SK-N-SH treated with all-trans-retinoic acid at 6 μM for 48 hours (cell line): ENCODE data around the gene BRINP3.

Experiments
- ATAC-seq: fragments of 200-7000 bp; cut with Tn5 transposase; 3 replicates; pipeline ENCODE4 v1.9.1; 2020; ENCODE audit warnings: mild to moderate bottlenecking, moderate library complexity
- ARNTL ChIP-seq: fragments of 450-650 bp; formaldehyde crosslinking; IDR thresholded peaks from 2 replicates; pipeline ENCODE4 v1.5.0; 2020; ENCODE audit warnings: low read depth, mild to moderate bottlenecking, moderate library complexity, borderline replicate concordance
- BACH2 ChIP-seq: fragments of 250-450 bp; sonication (Bioruptor Pico); IDR thresholded peaks from 2 replicates; pipeline ENCODE4 v1.9.0; 2021; ENCODE audit warnings: mild to moderate bottlenecking, borderline replicate concordance
- CSDC2 ChIP-seq: fragments of 250-450 bp; sonication (Bioruptor Pico); IDR thresholded peaks from 2 replicates; pipeline ENCODE4 v1.5.0; 2020; ENCODE audit warnings: mild to moderate bottlenecking, moderate library complexity
- ESRRG ChIP-seq: fragments of 250-450 bp; sonication (Bioruptor Pico); IDR thresholded peaks from 2 replicates; pipeline ENCODE4 v1.6.1; 2021; ENCODE audit warnings: mild to moderate bottlenecking
- GLIS3 ChIP-seq: fragments of 250-450 bp; sonication (Bioruptor Pico); IDR thresholded peaks from 2 replicates; pipeline ENCODE4 v1.5.0; 2020; ENCODE audit warnings: mild to moderate bottlenecking, moderate library complexity
- ISL1 ChIP-seq: fragments of 250-450 bp; sonication (Bioruptor Pico); IDR thresholded peaks from 2 replicates; pipeline ENCODE4 v2.1.2; 2022; ENCODE audit warnings: mild to moderate bottlenecking, moderate library complexity
- OSR1 ChIP-seq: fragments of 250-450 bp; sonication (Bioruptor Pico); IDR thresholded peaks from 2 replicates; pipeline ENCODE4 v1.8.0; 2022; ENCODE audit warnings: moderate library complexity, mild to moderate bottlenecking, inconsistent platforms
- PPARA ChIP-seq: fragments of 250-450 bp; sonication (Bioruptor Pico); IDR thresholded peaks from 2 replicates; pipeline ENCODE4 v1.5.0; 2020; ENCODE audit warnings: mild to moderate bottlenecking, borderline replicate concordance
- RARB ChIP-seq: fragments of 250-450 bp; sonication (Bioruptor Pico); IDR thresholded peaks from 2 replicates; pipeline ENCODE4 v1.8.0; 2021; ENCODE audit warnings: mild to moderate bottlenecking, moderate library complexity
- SNAI2 ChIP-seq: fragments of 250-450 bp; sonication (Bioruptor Pico); IDR thresholded peaks from 2 replicates; pipeline ENCODE4 v1.5.0; 2020; ENCODE audit warnings: mild to moderate bottlenecking, moderate library complexity
- TOX ChIP-seq: fragments of 250-450 bp; sonication (Bioruptor Pico); IDR thresholded peaks from 2 replicates; pipeline ENCODE4 v1.8.0; 2021; ENCODE audit warnings: mild to moderate bottlenecking, moderate library complexity, borderline replicate concordance
- ZFP3 ChIP-seq: fragments of 250-450 bp; sonication (Bioruptor Pico); IDR thresholded peaks from 2 replicates; pipeline ENCODE4 v1.5.0; 2020; ENCODE audit warnings: mild to moderate bottlenecking, moderate library complexity
- ZFP30 ChIP-seq: fragments of 450-650 bp; formaldehyde crosslinking; IDR thresholded peaks from 2 replicates; pipeline ENCODE4 v1.5.0; 2022; ENCODE audit warnings: mild to moderate bottlenecking, moderate library complexity
- ZNF565 ChIP-seq: fragments of 450-650 bp; formaldehyde crosslinking; conservative IDR thresholded peaks from 2 replicates; pipeline ENCODE4 v1.5.0; 2020; ENCODE audit warnings: low read depth, mild to moderate bottlenecking, moderate library complexity
- ZNF8 ChIP-seq: fragments of 450-650 bp; formaldehyde crosslinking; IDR thresholded peaks from 2 replicates; pipeline ENCODE4 v1.5.0; 2020; ENCODE audit warnings: mild to moderate bottlenecking, moderate library complexity
- TF ChIP-seq, protein P1 (sequence below): fragments of 250-450 bp; sonication (Bioruptor Pico); IDR thresholded peaks from 2 replicates; pipeline ENCODE4 v1.8.0; 2021; ENCODE audit warnings: low read depth, mild to moderate bottlenecking, moderate library complexity, borderline replicate concordance
- TF ChIP-seq, protein P2 (sequence below): fragments of 250-450 bp; sonication (Bioruptor Pico); IDR thresholded peaks from 2 replicates; pipeline ENCODE4 v1.8.0; 2020; ENCODE audit warnings: mild to moderate bottlenecking, moderate library complexity, borderline replicate concordance
- TF ChIP-seq, protein P3 (sequence below): fragments of 250-450 bp; sonication (Bioruptor Pico); IDR thresholded peaks from 2 replicates; pipeline ENCODE4 v1.5.1; 2021; ENCODE audit warnings: mild to moderate bottlenecking, moderate library complexity
- TF ChIP-seq, protein P4 (sequence below): fragments of 250-450 bp; sonication (Bioruptor Pico); IDR thresholded peaks from 2 replicates; pipeline ENCODE4 v1.5.0; 2020; ENCODE audit warnings: mild to moderate bottlenecking, moderate library complexity

BRINP3 gene

DNA sequence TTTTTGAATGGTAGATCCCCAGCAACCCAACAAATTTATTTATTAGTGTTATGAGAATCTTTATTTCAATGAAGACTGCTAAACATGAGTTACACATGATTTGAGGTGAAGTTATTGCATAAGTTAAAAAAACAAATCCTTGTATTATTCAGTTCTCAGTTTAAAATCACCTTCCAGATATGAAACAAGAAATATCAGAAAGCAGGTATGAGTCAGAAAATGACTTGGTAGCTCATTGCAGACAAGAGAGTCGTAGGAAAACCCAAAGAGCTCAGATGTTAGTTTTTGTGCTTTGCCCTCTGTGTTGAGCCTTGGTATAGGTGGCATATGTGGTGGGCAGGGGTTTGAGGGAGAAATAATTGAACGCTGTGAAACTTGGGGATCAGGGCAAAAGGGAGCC lies 339.4 kb downstream of the BRINP3 start:
- TF ChIP-seq ZFP3 (no peak), BACH2 (CRISPR knock-in tag) (no peak), OSR1 (no peak), GLIS3 (CRISPR knock-in tag) (no peak), RARB (CRISPR knock-in tag) (no peak)
- ATAC-seq = no peak

DNA sequence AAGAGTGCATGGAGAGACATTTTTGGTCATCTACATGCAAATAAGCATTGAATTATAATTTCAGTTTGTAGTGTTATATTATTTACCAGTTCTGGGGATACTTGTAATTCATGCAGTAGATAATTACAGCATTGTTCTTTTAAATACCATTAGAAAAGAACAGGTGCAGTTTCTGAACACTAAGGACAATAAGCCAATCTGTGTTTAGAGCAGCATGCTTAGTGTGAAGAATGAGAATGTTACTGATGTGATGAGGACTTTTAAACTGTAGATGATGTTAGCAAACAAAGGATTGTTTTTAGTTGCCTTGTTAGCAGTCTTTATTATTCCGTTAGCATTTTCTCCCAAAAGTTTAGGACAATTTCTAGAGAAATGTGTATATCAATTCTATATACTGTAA lies 348.3 kb downstream of the BRINP3 start:
- ATAC-seq = no peak
- TF ChIP-seq OSR1 (no peak), ISL1 (CRISPR knock-in tag) (no peak), CSDC2 (no peak), ARNTL (no peak), ZFP30 (no peak), TOX (CRISPR knock-in tag) (no peak), GLIS3 (CRISPR knock-in tag) (no peak)
- TF ChIP-seq, protein P1, sequence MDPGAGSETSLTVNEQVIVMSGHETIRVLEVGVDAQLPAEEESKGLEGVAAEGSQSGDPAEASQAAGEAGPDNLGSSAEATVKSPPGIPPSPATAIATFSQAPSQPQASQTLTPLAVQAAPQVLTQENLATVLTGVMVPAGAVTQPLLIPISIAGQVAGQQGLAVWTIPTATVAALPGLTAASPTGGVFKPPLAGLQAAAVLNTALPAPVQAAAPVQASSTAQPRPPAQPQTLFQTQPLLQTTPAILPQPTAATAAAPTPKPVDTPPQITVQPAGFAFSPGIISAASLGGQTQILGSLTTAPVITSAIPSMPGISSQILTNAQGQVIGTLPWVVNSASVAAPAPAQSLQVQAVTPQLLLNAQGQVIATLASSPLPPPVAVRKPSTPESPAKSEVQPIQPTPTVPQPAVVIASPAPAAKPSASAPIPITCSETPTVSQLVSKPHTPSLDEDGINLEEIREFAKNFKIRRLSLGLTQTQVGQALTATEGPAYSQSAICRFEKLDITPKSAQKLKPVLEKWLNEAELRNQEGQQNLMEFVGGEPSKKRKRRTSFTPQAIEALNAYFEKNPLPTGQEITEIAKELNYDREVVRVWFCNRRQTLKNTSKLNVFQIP (CRISPR knock-in tag) = no peak
- TF ChIP-seq, protein P2, sequence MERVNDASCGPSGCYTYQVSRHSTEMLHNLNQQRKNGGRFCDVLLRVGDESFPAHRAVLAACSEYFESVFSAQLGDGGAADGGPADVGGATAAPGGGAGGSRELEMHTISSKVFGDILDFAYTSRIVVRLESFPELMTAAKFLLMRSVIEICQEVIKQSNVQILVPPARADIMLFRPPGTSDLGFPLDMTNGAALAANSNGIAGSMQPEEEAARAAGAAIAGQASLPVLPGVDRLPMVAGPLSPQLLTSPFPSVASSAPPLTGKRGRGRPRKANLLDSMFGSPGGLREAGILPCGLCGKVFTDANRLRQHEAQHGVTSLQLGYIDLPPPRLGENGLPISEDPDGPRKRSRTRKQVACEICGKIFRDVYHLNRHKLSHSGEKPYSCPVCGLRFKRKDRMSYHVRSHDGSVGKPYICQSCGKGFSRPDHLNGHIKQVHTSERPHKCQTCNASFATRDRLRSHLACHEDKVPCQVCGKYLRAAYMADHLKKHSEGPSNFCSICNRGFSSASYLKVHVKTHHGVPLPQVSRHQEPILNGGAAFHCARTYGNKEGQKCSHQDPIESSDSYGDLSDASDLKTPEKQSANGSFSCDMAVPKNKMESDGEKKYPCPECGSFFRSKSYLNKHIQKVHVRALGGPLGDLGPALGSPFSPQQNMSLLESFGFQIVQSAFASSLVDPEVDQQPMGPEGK (CRISPR knock-in tag) = no peak
- TF ChIP-seq, protein P3, sequence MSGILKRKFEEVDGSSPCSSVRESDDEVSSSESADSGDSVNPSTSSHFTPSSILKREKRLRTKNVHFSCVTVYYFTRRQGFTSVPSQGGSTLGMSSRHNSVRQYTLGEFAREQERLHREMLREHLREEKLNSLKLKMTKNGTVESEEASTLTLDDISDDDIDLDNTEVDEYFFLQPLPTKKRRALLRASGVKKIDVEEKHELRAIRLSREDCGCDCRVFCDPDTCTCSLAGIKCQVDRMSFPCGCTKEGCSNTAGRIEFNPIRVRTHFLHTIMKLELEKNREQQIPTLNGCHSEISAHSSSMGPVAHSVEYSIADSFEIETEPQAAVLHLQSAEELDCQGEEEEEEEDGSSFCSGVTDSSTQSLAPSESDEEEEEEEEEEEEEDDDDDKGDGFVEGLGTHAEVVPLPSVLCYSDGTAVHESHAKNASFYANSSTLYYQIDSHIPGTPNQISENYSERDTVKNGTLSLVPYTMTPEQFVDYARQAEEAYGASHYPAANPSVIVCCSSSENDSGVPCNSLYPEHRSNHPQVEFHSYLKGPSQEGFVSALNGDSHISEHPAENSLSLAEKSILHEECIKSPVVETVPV = no peak
- TF ChIP-seq, all 23 proteins: peak for 0

DNA sequence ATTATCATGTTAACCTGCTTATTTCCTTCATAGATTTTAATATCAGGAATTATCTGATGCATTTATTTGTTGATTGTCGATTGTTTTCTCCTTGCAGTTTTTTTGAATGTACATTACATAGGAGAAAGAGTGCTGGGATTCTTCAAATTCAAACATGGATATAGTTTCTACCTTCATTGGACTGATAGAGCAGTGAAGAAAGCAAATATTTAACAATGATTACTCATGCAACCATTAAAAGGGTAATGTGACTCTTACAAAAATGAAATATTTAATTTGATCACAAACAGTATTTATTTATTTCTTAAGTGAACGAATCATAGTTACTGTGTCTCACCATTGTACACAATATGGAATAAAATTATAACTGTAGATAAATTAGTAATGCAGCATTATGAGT lies 350.9 kb downstream of the BRINP3 start:
- TF ChIP-seq BACH2 (CRISPR knock-in tag) (no peak), ISL1 (CRISPR knock-in tag) (no peak), ZNF8 (CRISPR knock-in tag) (no peak), ZNF565 (CRISPR knock-in tag) (no peak), SNAI2 (no peak), PPARA (no peak), ESRRG (no peak), GLIS3 (CRISPR knock-in tag) (no peak), ZFP3 (no peak), TOX (CRISPR knock-in tag) (no peak), CSDC2 (no peak), RARB (CRISPR knock-in tag) (no peak)
- TF ChIP-seq, protein P3 = no peak
- TF ChIP-seq, protein P4, sequence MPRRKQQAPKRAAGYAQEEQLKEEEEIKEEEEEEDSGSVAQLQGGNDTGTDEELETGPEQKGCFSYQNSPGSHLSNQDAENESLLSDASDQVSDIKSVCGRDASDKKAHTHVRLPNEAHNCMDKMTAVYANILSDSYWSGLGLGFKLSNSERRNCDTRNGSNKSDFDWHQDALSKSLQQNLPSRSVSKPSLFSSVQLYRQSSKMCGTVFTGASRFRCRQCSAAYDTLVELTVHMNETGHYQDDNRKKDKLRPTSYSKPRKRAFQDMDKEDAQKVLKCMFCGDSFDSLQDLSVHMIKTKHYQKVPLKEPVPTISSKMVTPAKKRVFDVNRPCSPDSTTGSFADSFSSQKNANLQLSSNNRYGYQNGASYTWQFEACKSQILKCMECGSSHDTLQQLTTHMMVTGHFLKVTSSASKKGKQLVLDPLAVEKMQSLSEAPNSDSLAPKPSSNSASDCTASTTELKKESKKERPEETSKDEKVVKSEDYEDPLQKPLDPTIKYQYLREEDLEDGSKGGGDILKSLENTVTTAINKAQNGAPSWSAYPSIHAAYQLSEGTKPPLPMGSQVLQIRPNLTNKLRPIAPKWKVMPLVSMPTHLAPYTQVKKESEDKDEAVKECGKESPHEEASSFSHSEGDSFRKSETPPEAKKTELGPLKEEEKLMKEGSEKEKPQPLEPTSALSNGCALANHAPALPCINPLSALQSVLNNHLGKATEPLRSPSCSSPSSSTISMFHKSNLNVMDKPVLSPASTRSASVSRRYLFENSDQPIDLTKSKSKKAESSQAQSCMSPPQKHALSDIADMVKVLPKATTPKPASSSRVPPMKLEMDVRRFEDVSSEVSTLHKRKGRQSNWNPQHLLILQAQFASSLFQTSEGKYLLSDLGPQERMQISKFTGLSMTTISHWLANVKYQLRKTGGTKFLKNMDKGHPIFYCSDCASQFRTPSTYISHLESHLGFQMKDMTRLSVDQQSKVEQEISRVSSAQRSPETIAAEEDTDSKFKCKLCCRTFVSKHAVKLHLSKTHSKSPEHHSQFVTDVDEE (CRISPR knock-in tag) = no peak
- TF ChIP-seq, protein P1 (CRISPR knock-in tag) = no peak
- ATAC-seq = no peak
